Measurements from ENCODE around the gene RS1.

Gene RS1
- 0 to 0.21 (median 0.05) reads per million in 18 experiments for total RNA-seq

DNA sequence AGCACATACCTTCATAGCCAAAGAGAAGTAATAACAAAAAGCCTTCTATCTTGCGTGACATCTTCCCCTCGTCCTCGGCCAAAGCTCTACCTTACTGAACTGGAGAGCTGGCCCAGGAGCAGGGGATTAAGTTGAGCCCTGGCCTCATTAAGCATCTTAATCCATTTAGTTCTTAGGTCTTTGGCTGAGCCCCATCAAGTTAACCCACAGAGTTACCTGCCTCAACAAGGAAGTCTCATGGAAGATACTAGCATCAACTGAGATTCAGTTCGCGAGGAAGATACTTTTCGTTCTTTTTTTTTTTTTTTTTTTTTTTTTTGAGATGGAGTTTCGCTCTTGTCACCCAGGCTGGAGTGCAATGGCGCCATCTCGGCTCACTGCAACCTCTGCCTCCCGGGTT, at the start of gene RS1:
RS1 (minus strand) TSS at position 101 of the 400 bp plus-strand sequence; CDS start at position 61, 40 bp downstream.
- no peak for DNase-seq

DNA sequence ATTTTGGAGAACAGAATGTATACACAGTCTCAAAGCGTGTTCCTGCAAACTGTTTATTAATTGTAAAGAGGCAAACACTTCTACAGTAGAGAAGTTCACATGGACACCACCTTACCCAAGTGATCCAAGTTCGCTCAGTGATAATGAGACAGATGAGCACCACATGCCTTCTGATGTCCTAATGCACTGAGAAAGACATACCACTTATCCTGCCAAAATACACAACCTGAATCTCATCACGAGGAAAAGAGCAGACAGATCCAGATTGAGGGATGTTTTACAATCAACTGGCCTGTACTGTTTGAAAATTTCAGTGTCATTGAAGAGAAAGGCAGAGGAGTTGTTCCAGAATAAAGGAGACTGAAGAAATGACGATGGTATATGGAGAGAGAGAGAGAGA, 47.9 kb upstream of the RS1 start:
- no peak for DNase-seq

DNA sequence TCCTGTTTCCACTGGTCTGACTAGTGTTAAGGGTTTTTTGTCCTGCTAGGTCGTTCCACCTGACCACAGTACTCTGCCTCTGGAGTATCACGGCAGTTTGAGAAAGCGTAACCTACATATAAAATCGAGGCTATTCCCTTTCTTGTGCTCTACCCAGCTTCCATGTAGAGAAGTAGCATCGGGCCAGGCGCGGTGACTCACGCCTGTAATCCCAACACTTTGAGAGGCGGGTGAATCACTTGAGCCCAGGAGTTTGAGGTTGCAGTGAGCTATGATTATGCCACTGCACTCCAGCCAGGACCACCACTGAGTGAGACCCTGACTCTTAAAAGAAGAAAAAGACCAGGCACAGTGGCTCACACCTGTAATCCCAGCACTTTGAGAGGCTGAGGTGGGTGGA, 43.0 kb upstream of the RS1 start:
- DNase-seq = no peak

DNA sequence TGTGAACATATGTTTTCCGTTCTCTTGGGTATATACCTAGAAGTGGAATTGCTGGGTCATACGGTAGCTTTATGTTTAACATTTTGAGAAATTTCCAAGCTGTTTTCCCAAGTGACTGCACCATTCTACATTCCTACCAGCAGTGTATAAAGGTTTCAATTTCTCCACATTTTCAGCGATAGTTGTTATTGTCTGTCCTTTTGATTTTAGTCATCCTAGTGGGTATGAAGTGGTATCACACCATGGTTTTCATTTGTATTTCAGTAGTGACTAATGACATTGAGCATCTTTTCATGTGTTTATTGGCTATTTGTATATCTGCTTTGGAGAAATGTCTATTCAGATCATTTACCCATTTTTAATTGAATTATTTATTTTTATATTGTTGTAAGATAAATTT, 37.9 kb upstream of the RS1 start:
- no peak for DNase-seq

DNA sequence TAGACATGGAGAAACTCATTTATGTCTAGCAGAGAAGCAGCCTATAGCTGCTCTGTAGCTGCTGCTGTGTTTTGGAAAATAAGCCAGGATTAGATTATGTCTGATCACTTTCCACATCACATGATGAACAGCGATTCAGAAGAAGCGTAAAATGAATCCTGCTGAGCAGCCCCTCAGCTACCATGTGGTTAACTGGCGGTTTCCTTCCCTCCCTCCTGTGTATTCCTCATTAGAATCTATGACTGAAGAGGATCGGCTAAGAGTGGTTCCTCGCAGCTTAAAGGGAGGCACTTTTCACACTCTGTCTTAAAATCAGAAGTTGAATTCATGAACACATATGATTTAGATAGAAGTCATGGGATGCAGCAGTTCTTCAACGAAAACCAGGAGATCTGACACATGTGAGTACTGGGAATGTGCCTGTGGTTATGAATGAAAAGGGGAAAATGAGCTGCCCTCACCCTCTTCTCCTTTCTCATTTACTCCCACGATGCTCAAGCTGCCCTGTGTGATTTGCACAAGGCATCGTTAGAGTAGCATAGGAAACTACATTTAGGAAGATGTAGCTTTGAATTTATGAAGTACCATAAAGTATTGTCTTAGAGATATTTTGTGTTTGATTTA, 35.6 kb upstream of the RS1 start, which contains the start of gene PPEF1:
PPEF1 (plus strand) TSS at position 220 of the 624 bp plus-strand sequence; CDS start at position 356, 136 bp downstream.
- DNase-seq = peak; percentile 4 to 39

DNA sequence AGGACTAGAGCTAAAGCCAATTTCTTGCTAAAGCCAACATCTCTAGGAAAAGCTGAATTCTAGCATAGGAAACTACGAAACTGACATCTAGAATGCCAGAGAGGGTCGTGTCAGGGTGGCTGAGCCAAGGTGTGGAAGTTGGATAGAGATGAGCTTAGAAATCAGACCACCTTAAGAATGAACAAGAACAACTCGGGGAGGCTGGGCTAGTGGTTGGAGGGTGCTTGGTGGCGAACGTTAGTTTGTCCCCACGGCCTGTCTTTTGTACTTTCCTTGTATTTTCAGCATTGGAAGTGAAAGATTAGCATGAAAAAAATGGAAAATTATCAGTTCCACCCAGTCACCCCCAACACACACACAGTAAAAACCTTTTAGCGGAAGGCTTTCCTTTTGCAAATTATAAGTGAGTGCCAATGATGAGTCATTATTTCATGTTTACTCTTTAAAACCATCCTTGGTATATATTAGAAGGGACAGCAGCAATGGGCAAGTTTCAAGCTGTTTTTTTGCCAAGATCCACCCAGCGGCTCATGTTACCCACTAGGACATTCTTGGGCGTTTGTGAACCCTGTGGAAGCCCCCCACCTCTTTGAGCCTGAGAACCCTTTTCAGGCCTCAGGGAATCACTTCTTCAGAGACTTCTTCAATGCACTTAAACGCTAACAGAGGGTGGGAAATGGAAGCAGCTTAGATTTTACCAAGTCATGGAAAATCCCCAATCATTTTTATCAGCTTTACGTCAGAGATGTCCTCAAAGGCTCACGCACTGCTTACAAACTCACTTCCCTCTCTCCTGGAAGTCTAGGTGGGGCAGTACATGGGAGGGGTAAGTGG, 30.7 kb upstream of the RS1 start:
- DNase-seq = no peak

DNA sequence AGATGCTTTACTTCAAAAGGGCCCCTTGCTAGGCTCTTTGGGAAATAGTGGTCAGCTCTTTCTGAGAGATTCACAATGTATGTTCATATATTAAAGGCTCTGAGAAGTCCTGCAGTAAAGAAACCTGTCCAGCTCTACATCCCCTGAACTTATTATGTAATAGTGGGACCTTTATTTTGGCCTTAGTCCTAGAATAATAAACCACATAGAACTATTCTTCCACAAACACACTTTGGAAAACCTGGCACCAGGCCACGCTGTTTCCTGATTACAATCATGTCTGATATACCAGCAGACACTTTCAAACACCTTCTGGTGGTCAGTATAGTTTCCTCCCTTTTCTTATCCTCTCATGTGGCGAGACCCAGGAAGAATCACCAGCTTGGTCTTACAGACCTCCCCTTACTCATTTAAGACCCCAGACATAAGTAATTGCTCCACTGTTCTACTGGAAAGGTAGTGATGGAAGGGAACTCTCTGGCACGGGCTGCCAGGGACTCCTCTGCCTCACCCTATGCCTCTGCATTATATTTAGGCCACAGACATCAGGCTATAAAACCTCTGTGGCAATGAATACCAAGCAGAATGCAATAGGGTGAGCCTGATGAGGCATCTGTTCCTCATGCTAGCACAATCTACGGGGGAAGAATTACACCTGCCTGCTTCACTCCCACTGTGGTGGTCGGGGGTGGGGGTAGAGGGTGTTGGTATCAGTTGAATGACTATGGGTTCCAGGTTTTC, 29.9 kb upstream of the RS1 start:
- DNase-seq = no peak

DNA sequence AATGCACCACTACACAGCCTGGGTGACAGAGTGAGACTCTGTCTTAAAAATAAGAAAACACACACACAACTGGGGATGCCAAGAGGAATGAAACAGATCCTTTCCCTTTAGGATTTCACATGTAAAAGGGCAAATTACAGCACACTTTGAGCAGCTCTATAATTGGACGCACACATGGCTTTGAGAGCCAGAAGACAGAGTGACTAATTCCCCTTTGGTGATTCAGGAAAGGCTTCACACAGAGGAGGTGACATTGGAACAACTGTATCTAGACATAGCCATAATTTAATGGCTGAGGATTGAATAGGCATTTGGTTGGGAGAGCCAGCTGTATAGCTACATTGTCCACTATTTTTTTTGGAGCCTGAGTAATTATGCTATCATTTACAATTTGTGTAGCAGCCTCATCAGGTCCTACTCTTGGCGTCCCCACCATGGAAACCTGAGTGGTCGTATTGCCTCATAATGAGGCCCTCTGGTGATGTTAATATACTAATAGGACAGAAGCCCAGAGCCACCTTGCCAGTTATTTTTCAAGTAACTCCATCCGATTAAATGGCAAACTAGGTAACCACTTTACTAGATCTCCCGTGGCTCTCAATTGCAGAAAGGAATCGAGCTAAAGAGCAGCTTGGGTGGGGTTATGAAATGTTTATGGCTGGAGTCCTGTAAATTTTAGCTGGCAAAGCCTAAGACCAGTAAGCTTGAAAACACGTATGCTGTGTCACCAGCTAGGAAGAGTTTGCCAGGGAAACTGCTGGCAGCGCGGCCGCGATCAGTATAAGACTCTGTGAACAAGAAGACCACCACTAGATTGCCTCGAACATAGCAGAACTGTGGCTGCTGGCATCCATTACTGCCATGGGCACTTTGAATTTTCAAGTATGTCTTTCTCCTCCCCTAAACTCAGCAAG, 27.1 kb upstream of the RS1 start:
- DNase-seq = no peak

DNA sequence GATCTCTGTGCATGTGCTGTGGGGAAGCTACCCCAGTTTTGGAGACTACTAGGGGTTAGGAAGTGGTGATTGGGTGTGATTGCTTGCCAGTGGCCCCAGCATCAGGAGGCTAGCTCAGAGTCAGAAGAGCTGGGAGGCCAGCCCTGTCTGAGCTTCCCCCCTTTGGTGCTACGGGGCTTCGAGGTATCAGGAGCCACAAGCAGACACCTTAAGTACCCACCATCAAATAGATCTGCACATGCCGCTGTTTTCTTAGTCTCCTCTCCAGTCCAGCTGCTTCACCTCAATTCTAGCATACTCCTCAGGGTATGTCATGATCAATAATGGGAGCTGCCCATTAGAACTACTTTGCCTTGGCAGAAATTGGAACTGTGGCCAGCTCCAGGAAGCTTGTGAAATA, 24.7 kb upstream of the RS1 start:
- no peak for DNase-seq

DNA sequence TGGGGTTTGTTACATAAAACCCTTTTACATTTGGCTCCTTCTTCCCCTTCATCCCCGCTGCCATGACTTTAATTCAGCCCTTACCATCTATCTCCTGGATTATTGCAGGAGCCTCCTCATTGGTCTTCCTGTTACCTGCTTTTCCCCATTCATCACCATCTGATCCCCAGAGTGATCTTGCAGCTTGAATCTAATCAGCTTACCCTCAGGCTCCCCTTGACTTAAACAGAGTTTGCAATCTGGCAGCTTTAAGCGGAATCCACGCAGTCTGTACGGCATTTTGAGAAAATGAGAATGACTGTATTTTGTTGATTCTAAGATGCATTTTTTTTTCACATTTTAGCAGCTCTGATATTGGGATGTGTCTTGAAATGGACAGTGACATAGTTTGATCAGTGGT, 20.6 kb upstream of the RS1 start:
- DNase-seq = no peak

DNA sequence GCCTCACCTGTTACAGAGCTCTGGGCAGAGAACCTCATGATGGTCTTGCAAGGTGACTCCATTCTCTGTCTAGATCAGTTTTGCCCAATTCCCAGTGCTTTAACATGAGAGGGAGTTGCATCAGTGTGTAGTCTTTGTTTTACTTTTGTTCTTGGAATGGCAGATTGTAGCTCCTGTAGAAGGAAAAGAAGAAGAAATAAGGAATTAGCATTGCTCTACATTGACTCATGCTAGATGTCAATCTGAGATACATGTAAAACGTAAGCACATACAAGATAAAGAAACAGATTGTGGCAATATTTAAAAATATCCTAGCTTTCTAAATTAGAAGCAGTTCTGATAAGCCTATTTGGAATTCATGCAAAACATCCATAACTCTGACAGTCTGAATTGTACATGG, 19.5 kb upstream of the RS1 start:
- no peak for DNase-seq

DNA sequence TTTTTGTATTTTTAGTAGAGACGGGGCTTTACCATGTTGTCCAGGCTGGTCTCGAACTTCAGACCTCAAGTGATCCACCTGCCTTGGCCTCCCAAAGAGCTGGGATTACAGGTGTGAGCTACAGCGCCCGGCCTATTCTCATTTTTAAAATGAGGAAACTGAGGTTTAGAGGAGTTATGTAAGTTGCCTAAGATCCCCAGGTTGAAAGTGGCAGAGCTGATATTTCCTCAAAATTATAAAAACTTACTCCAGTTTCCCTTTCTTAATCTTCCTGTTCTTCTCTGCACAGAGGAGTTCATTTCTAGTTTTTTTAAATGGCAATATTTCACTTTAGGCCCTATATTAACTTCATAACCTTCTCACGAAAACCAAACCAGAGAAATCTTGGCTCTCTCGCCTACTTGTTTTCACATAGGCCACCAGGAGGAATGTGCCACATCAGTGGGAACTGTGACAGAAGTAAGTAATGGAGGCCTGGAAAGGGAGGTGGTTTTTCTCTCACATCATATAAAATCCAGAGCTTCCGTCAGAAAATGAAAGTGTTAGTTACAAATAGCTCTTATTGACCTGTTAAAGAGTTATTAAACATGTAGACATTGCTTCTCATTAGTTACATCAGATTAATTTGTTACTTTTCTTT, 16.1 kb upstream of the RS1 start:
- DNase-seq = peak in 1 of 2 donors; percentile 48

DNA sequence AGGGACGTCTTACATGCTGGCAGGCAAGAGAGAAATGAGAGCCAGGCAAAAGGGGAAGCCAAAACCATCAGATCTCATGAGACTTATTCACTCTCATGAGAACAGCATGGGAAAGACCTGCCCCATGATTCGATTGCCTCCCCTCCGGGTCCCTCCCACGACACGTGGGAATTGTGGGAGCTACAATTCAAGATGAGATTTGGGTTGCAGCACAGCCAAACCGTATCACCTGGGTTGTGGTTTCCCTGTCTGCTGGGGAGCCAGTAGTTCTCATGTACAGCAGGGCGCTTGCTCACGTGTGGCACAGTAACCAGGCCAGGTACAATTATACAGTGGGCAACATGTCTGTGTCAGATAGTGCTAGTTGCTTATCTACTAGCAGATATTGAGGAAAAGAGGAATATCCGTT, 11.1 kb upstream of the RS1 start:
- DNase-seq = peak; percentile 39 to 60

DNA sequence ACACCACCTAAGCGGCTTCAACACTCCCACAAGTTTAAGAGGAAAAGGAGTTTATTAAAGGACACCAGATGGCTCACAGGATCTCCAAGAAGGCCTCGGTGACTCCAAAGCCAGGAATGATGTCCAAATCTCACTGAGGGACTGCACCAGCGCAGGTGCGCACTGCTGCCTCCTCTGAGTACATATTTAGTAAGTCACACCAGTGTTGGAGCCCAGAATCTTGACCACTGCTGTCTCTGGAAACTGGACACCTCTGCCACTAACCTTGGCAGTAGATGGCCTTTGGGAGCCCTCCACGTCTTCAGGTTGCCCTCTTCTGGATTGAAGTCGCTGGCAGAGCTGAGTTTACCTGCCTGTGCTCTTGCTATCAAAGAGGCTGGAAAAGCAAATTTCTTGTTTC, 10.1 kb upstream of the RS1 start:
- DNase-seq = no peak

DNA sequence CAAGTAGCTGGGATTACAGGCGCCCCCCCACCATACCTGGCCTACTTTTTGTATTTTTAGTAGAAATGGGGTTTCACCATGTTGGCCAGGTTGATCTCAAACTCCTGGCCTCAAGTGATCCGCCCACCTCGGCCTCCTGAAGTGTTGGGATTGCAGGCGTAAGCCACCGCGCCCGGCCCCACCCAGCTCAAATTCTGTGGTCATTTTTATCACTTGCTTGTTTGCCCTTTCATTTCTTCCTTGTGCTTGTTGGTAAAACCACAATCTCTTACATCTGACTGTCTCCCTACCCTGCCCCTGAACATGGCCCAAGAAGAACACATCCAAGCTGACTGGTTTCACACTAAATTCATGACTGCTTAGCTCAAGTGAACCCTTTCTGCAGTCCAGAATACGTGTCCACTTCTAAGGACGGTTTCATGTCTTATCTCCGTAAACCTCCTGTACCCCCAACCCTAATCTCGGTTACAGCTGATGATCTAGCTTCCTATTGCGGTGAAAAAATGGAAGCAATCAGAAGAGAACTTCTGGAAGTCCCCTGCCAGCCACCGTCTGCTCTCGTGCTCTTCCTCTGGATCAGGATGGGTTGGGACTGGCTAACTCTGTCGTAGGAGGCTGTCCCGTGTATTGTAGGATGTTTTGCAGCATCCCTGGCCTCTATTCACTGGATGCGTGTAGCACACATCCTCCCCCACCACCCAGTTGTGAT, 5.4 kb upstream of the RS1 start:
- peak in 1 of 2 donors; percentile 34 for DNase-seq

DNA sequence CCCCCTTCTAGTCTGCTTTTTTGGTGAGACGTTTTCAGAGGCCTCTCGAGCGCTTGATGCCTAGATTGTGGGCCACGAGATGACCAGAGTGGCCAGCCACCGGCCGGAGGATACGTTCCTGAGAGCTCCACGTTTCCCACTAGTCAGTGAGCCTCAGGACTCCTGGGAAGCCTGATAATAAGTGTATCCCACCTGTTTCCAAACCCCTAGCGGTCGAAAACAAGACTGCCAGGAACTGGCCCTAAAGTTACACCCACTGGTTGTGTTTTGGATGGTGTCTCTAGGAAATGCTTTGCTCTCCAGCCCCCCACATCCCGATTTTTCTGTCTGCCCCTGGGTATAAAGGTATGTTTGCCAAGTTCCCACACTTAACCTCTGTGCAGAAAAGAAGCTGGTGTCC, 4.6 kb upstream of the RS1 start:
- no peak for DNase-seq

DNA sequence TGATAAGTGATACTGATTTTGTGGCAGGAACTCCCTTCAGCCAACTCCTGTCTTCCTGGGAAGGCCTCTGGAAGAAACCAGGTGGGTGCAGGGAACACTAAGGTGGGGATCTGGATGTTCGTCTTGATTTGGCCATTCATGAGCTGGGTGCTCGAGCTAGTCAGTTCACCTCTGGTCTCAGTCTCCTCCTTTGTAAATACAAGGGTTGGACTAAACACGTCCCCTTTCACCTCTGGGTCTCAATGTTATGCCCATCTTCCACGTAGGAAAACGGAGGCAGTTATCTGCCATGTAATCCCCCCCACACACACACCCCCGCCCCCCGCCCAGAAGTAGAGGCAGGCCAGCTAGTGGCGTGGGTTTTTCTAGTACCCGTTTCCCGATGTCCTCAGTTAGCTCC, 4.1 kb upstream of the RS1 start:
- DNase-seq = no peak

DNA sequence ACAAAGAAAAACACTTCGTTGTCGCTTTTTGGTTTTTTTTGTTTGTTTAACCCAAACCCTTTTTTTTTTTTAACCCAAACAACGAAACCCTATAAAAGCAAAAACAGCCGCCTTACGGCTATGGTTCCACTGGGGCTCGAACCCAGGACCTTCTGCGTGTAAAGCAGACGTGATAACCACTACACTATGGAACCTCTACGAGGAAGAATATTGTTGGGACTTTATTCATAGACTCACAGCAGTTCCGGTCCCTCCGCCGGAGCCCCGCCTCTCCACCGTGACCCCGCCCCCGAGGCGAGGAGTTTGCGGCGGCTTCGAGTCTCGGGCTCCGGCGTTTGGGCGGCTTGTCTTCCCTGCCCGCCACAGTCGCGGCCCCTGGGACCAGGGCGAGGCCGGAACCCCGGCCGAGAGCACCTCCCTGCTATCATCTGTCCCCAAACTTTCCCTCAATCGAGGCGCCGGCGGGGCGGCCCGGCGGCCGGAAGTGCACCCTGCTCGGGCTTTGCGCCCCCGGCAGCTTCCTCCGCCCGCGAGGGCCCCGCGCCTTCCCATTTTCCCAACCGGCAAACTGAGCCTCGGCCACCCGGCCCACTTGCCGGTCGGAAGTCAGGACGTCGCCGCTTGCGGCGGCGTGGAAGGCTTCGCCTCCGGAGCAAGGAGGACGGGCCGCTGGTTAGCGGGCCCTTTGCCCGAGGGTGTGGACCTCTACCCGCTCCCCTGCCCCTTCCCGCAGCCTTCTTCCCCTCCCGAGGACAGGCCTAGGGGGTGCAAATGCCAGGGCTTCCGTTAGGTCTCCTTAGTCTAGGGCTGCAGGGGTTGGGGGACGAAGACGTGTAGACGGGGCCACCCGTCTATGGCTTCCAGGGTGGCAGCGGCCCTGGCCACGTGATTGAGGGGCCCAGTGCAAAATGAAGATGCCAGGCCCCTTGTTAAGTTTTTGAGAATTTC, 3.2 kb upstream of the RS1 start:
- DNase-seq = peak; percentile 82 to 87

DNA sequence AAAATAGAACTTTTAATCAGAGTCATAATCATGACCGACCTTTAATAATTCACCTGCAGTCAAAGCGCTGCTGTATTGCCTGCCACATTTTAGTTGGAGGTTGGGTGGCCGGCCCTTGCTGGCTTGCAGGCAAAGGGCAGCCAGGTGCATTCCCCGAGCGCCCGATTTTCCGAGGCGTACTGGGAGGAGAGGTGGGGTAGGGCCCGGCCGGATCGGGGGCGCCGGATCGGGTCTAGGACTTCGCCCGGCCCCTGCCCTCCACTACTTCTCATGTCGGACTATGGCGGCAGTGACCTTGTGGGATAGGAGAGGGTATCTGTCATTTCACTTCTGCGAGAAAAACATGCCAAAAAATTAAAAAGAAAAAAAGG, 2.5 kb upstream of the RS1 start:
- DNase-seq = no peak
